Measurements from ENCODE around the gene JMJD1C. TPM values are rescaled to one million over a fixed set of nuclear protein-coding genes. Genes with fewer than 3 reads are reported as not detected.

Gene JMJD1C
- total RNA-seq, 1 donor from 2014 or later: 34.6 TPM

DNA sequence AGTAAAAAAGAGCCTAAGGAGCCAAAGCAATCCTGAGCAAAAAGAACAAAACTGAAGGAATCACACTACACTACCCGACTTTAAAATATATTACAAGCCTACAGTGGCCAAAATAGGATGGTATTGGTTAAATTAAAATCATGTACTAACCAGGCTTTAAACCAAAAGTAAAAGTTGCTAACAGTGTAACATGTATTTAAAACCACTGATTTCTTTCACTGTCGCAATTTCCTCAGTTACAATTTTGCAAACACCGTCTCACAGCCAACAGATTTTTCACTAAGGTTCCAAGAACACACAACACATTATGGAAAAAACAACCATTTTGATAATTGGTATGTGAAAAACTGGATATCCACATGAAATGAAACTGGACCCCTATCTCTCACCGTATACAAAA is 74.0 kb downstream of the JMJD1C start:
- intact Hi-C loops (cut with micrococcal nuclease): no loop called here
- Histone ChIP-seq H3K27me3 (ENCODE audit: low read depth) (no peaks in the 10 kb centered on the region), H3K9me3 (replicated peaks) (peaks cover 18% of the 10 kb centered on the region), H3K27ac (replicated peaks) (no peak overlapping the region), H3K4me3 (no peak overlapping the region), H3K4me1 (peaks cover 12% of the 10 kb centered on the region), H3K36me3 (no peaks in the 10 kb centered on the region)
- TF ChIP-seq, protein P1, sequence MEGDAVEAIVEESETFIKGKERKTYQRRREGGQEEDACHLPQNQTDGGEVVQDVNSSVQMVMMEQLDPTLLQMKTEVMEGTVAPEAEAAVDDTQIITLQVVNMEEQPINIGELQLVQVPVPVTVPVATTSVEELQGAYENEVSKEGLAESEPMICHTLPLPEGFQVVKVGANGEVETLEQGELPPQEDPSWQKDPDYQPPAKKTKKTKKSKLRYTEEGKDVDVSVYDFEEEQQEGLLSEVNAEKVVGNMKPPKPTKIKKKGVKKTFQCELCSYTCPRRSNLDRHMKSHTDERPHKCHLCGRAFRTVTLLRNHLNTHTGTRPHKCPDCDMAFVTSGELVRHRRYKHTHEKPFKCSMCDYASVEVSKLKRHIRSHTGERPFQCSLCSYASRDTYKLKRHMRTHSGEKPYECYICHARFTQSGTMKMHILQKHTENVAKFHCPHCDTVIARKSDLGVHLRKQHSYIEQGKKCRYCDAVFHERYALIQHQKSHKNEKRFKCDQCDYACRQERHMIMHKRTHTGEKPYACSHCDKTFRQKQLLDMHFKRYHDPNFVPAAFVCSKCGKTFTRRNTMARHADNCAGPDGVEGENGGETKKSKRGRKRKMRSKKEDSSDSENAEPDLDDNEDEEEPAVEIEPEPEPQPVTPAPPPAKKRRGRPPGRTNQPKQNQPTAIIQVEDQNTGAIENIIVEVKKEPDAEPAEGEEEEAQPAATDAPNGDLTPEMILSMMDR (IDR thresholded peaks at IDR 0.05; ENCODE audit: borderline replicate concordance): no peak
- DNase-seq: no peak

DNA sequence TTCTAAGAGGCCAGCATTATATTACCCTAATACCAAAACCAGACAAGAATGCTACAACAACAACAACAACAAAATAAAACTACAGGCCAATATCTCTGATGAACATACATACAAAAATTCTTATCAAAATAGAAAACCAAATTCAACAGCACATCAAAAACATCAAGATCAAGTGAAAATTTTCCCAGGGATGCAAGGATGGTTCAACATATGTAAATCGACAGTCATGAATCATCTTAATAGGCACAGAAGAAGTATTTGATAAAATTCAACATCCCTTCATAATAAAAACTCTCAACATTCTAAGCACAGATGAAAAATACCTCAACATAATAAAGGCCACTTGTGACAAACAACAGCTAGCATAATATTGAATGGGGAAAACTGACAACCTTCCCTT is 75.3 kb downstream of the JMJD1C start:
- Histone ChIP-seq H3K4me1 (peaks cover 14% of the 10 kb centered on the region), H3K27me3 (ENCODE audit: low read depth) (no peaks in the 10 kb centered on the region), H3K9me3 (replicated peaks) (peaks cover 18% of the 10 kb centered on the region), H3K4me3 (no peak overlapping the region), H3K27ac (replicated peaks) (no peak overlapping the region), H3K36me3 (no peaks in the 10 kb centered on the region)
- intact Hi-C loops (cut with micrococcal nuclease): no loop called here
- TF ChIP-seq, protein P1 (IDR thresholded peaks at IDR 0.05; ENCODE audit: borderline replicate concordance): no peak
- no peak for DNase-seq

DNA sequence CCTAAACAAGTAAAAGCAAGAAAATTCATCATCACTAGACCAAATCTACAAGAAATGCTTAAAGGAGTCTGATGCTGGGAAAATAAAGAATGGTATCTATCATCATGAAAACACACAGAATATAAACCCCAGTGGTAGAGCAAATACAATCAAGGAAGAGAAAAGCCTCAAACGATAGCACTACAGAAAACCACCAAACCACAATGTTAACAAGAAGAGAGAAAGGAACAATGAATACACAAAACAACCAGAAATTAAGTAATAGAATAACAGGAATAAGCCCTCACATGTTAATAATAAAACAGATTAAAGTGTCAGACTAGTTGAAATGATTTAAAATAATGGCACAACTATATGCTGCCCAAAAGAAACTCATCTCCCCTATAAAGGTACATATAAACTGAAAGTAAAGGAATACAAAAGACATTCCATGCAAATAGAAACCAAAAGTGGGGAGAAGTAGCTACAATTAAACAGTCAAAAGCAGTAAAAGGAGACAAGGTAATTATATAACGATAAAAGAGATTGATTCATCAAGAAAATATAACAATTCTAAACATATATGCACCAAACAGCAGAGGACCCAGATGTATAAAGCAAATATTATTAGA is 77.3 kb downstream of the JMJD1C start:
- Histone ChIP-seq H3K4me1 (peaks cover 25% of the 10 kb centered on the region), H3K9me3 (replicated peaks) (peaks cover 18% of the 10 kb centered on the region), H3K4me3 (no peak overlapping the region), H3K36me3 (no peaks in the 10 kb centered on the region), H3K27me3 (ENCODE audit: low read depth) (no peaks in the 10 kb centered on the region), H3K27ac (replicated peaks) (no peak overlapping the region)
- intact Hi-C loops (cut with micrococcal nuclease): no loop called here
- DNase-seq: no peak
- TF ChIP-seq, protein P1 (IDR thresholded peaks at IDR 0.05; ENCODE audit: borderline replicate concordance): no peak

DNA sequence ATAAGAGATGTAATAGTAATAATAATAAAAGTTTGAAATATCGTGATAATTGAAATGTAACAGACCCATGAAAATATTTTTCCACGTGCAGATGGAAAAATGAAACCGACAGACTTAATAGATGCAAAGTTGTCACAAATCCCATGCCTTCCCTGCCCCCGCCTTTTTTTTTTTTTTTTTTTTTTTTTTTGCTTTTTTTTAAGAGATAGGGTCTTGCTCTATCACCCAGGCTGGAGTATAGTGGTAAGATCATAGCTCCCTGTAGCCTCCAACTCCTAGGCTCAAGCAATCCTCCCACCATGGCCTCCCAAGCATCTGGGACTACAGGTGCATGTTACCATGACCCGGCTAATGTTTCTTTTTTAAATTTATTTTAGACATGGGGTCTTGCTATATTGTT is 80.5 kb downstream of the JMJD1C start:
- Histone ChIP-seq H3K36me3 (peaks cover under 1% of the 10 kb centered on the region), H3K4me3 (no peak overlapping the region), H3K9me3 (replicated peaks) (peaks cover 6% of the 10 kb centered on the region), H3K4me1 (peaks cover 37% of the 10 kb centered on the region), H3K27ac (replicated peaks) (no peak overlapping the region), H3K27me3 (ENCODE audit: low read depth) (no peaks in the 10 kb centered on the region)
- intact Hi-C loops (cut with micrococcal nuclease): no loop called here
- TF ChIP-seq, protein P1 (IDR thresholded peaks at IDR 0.05; ENCODE audit: borderline replicate concordance): no peak
- DNase-seq: no peak

DNA sequence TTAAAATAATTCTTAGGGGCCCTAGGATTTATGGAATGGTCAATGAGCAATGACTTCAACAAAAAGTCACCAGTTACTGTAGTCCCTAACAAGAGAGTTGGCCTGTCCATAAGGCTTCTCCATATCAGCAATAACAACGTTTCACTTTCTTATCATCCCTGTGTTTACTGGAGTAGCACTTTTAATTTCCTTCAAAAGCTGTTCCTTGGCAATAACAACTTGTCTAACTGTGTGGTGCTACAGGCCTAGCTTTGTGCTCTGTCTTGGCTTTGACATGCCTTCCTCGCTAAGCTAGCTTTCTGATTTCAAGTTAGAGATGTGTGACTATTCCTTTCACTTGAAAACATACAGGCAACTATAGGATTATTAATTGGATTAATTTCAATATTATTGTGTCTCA is 81.1 kb downstream of the JMJD1C start:
- no peaks in the 10 kb centered on the region for H3K9me3 ChIP-seq (replicated peaks)
- peaks cover 7% of the 10 kb centered on the region for H3K36me3 ChIP-seq
- no peak for DNase-seq
- TF ChIP-seq, protein P1 (IDR thresholded peaks at IDR 0.05; ENCODE audit: borderline replicate concordance): no peak
- no peak overlapping the region for H3K27ac ChIP-seq (replicated peaks)
- no peaks in the 10 kb centered on the region for H3K27me3 ChIP-seq (ENCODE audit: low read depth)
- intact Hi-C loops (cut with micrococcal nuclease): no loop called here
- H3K4me1 ChIP-seq: peaks cover 37% of the 10 kb centered on the region
- H3K4me3 ChIP-seq: no peak overlapping the region
